RWPE2 (cell line): ENCODE results near the gene CDHR5.

Experiments used
- ATAC-seq: fragments of 200-7000 bp; cut with Tn5 transposase; 3 replicates; pipeline ENCODE4 v1.9.1; 2021; ENCODE audit warnings: low read depth
- DNase-seq: peaks from one replicate; pipeline ENCODE4 v3.0.0-alpha.2; 2020; ENCODE audit warnings: low spot score
- H3K27ac ChIP-seq: fragments of 450-650 bp; 2 replicates; pipeline ENCODE4 v1.5.1; 2017; ENCODE audit warnings: mild to moderate bottlenecking; ENCODE audit not compliant: poor library complexity, severe bottlenecking
- H3K27me3 ChIP-seq: fragments of 250-450 bp; sonication (Bioruptor Pico); 2 replicates; pipeline ENCODE4 v1.5.1; 2021; ENCODE audit warnings: mild to moderate bottlenecking, moderate library complexity; ENCODE audit not compliant: insufficient read depth, poor library complexity, severe bottlenecking
- H3K36me3 ChIP-seq: fragments of 250-450 bp; sonication (Bioruptor Pico); 2 replicates; pipeline ENCODE4 v1.5.1; 2020; ENCODE audit warnings: low read depth, mild to moderate bottlenecking, moderate library complexity
- H3K4me1 ChIP-seq: fragments of 250-450 bp; sonication (Bioruptor Pico); 2 replicates; pipeline ENCODE4 v1.5.1; 2021; ENCODE audit warnings: mild to moderate bottlenecking, moderate library complexity; ENCODE audit not compliant: insufficient read depth, poor library complexity, severe bottlenecking
- H3K4me3 ChIP-seq: fragments of 250-450 bp; sonication (Bioruptor Pico); 2 replicates; pipeline ENCODE4 v1.5.1; 2021; ENCODE audit warnings: mild to moderate bottlenecking, moderate library complexity; ENCODE audit not compliant: severe bottlenecking
- H3K9me3 ChIP-seq: fragments of 250-450 bp; sonication (Bioruptor Pico); 2 replicates; pipeline ENCODE4 v1.5.1; 2021; ENCODE audit warnings: mild to moderate bottlenecking, moderate library complexity; ENCODE audit not compliant: severe bottlenecking
- TF ChIP-seq, protein P1 (sequence below): fragments of 450-650 bp; IDR thresholded peaks from one replicate; pipeline ENCODE4 v1.5.1; 2017; ENCODE audit warnings: mild to moderate bottlenecking, moderate library complexity; ENCODE audit not compliant: poor library complexity, severe bottlenecking

The CDHR5 gene, protein sequence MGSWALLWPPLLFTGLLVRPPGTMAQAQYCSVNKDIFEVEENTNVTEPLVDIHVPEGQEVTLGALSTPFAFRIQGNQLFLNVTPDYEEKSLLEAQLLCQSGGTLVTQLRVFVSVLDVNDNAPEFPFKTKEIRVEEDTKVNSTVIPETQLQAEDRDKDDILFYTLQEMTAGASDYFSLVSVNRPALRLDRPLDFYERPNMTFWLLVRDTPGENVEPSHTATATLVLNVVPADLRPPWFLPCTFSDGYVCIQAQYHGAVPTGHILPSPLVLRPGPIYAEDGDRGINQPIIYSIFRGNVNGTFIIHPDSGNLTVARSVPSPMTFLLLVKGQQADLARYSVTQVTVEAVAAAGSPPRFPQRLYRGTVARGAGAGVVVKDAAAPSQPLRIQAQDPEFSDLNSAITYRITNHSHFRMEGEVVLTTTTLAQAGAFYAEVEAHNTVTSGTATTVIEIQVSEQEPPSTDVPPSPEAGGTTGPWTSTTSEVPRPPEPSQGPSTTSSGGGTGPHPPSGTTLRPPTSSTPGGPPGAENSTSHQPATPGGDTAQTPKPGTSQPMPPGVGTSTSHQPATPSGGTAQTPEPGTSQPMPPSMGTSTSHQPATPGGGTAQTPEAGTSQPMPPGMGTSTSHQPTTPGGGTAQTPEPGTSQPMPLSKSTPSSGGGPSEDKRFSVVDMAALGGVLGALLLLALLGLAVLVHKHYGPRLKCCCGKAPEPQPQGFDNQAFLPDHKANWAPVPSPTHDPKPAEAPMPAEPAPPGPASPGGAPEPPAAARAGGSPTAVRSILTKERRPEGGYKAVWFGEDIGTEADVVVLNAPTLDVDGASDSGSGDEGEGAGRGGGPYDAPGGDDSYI

DNA sequence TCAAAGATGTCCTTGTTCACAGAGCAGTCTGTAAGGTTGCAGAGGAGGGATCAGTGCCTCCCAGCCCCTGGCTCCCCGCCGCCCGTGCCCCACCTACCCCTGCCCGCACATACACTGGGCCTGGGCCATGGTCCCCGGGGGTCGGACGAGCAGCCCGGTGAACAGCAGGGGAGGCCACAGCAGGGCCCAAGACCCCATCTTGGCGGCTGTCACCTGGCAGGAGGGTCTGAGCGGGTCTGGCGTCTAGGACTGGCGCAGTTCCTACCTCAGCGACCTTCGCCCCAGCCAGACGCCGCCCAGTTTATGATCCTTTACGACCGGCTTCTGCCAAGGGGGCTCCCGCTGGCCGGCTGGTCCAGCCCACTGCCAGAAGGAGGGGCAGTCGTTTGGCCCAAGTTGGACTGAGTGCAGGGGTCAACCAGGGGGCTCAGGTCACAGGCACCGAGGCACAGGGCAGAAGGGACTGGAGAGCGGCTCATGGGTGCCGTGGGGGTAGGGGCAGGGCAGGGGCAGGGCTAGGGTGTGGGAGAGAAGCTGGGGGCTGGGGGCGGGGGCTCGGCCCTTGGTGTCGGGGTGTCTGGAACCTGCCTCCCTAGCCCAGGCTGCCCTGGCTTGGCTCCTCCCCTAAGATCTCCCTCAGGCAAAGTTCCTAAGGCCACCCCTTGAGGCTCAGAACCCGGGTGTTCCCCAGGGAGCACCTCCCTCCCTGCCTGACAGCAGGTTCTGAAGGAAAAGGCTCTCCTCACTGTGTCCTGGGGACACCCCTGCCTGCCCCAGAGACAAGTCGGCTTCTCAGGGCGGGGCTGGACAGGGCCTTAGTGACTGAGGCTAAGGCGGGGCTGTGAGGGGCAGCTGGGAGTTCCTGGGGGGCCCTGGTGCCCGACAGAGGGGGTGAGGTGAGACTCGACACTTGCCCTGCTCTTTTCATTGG lies at the start of gene CDHR5:
Gene CDHR5, minus strand, starts transcription at position 251 of the 931 bp plus-strand sequence. Its CDS starts 53 bp downstream, at position 198.
- peak; percentile 14; the same call in 1 of the 3 replicates for ATAC-seq
- no peaks in the 10 kb centered on the region for H3K36me3 ChIP-seq
- no peaks in the 10 kb centered on the region for H3K27me3 ChIP-seq
- H3K4me1 ChIP-seq = no peaks in the 10 kb centered on the region
- peak; percentile 58 for DNase-seq
- no peaks in the 10 kb centered on the region for H3K9me3 ChIP-seq
- TF ChIP-seq, protein P1, sequence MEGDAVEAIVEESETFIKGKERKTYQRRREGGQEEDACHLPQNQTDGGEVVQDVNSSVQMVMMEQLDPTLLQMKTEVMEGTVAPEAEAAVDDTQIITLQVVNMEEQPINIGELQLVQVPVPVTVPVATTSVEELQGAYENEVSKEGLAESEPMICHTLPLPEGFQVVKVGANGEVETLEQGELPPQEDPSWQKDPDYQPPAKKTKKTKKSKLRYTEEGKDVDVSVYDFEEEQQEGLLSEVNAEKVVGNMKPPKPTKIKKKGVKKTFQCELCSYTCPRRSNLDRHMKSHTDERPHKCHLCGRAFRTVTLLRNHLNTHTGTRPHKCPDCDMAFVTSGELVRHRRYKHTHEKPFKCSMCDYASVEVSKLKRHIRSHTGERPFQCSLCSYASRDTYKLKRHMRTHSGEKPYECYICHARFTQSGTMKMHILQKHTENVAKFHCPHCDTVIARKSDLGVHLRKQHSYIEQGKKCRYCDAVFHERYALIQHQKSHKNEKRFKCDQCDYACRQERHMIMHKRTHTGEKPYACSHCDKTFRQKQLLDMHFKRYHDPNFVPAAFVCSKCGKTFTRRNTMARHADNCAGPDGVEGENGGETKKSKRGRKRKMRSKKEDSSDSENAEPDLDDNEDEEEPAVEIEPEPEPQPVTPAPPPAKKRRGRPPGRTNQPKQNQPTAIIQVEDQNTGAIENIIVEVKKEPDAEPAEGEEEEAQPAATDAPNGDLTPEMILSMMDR = no peak
- no peak within 1 kb of the TSS for H3K4me3 ChIP-seq
- no peak within 1 kb of the TSS for H3K27ac ChIP-seq

GRCh38 chr11:674406-674805 lies 49.7 kb upstream of the CDHR5 start:
- TF ChIP-seq, protein P1 = no peak
- Histone ChIP-seq H3K27me3 (no peaks in the 10 kb centered on the region), H3K27ac (no peak overlapping the region), H3K4me3 (no peak overlapping the region), H3K36me3 (peaks cover 60% of the 10 kb centered on the region), H3K9me3 (no peaks in the 10 kb centered on the region), H3K4me1 (no peaks in the 10 kb centered on the region)
- no peak for ATAC-seq
- DNase-seq = no peak

GRCh38 chr11:673866-674265 lies 49.1 kb upstream of the CDHR5 start:
- TF ChIP-seq, protein P1 = no peak
- H3K36me3 ChIP-seq = peaks cover 57% of the 10 kb centered on the region
- no peak for ATAC-seq
- no peaks in the 10 kb centered on the region for H3K27me3 ChIP-seq
- DNase-seq = no peak
- no peaks in the 10 kb centered on the region for H3K4me1 ChIP-seq
- no peak overlapping the region for H3K4me3 ChIP-seq
- H3K9me3 ChIP-seq = no peaks in the 10 kb centered on the region
- no peak overlapping the region for H3K27ac ChIP-seq

GRCh38 chr11:665704-666281 lies 41.0 kb upstream of the CDHR5 start:
- ATAC-seq (no peak), DNase-seq (no peak)
- H3K27ac ChIP-seq = no peak overlapping the region
- H3K36me3 ChIP-seq = peaks cover 35% of the 10 kb centered on the region
- H3K9me3 ChIP-seq = no peaks in the 10 kb centered on the region
- TF ChIP-seq, protein P1 = no peak
- H3K4me3 ChIP-seq = no peak overlapping the region
- no peaks in the 10 kb centered on the region for H3K4me1 ChIP-seq
- H3K27me3 ChIP-seq = no peaks in the 10 kb centered on the region
